Urinary bladder (tissue), 4 donors: Measurements from ENCODE around the gene IGHMBP2. TPM values are rescaled to one million over a fixed set of nuclear protein-coding genes. Genes with fewer than 3 reads are reported as not detected.
A peak's percentile ranks its signal among the peaks of the same experiment; 100 is the strongest.

Source experiments
- DNase-seq: peaks from one replicate; pipeline ENCODE4 v3.0.0-alpha.2; 2015; ENCODE audit errors: extremely low spot score
- H3K27ac ChIP-seq: one replicate; pipeline ENCODE4 v1.5.1; 2013; ENCODE audit warnings: low read depth, mild to moderate bottlenecking, moderate library complexity
- H3K36me3 ChIP-seq: one replicate; pipeline ENCODE4 v1.6.1; 2013; ENCODE audit warnings: mild to moderate bottlenecking, moderate library complexity; ENCODE audit not compliant: insufficient read depth
- H3K4me1 ChIP-seq: one replicate; pipeline ENCODE4 v1.6.1; 2013; ENCODE audit warnings: mild to moderate bottlenecking, moderate library complexity; ENCODE audit not compliant: insufficient read depth
- H3K4me3 ChIP-seq: one replicate; pipeline ENCODE4 v1.5.1; 2013; ENCODE audit warnings: low read depth, low read length
- WGBS: extraction: QIAGEN DNeasy Blood & Tissue Kit; methylation state at CpG from one replicate; pipeline ENCODE4 v1.1.7; 2013; 5-methylcytosine and 5-hydroxymethylcytosine counted together
- polyA plus RNA-seq: library from polyadenylated mRNA; stranded (reverse); fragments of 200-250 nt; gene quantifications from one replicate; pipeline ENCODE4 v1.2.3, GENCODE V29; 2013
- total RNA-seq: library from RNA; depleted of rRNA; stranded (reverse); fragments of >200 nt; gene quantifications from one replicate; pipeline ENCODE4 v1.2.3, GENCODE V29; 2014
- donor health status: healthy with polysubstance abuse.
- donor health status: healthy.

IGHMBP2 gene
- total and polyA plus RNA-seq, 2 donors, result 9.1 to 15.3 TPM

DNA sequence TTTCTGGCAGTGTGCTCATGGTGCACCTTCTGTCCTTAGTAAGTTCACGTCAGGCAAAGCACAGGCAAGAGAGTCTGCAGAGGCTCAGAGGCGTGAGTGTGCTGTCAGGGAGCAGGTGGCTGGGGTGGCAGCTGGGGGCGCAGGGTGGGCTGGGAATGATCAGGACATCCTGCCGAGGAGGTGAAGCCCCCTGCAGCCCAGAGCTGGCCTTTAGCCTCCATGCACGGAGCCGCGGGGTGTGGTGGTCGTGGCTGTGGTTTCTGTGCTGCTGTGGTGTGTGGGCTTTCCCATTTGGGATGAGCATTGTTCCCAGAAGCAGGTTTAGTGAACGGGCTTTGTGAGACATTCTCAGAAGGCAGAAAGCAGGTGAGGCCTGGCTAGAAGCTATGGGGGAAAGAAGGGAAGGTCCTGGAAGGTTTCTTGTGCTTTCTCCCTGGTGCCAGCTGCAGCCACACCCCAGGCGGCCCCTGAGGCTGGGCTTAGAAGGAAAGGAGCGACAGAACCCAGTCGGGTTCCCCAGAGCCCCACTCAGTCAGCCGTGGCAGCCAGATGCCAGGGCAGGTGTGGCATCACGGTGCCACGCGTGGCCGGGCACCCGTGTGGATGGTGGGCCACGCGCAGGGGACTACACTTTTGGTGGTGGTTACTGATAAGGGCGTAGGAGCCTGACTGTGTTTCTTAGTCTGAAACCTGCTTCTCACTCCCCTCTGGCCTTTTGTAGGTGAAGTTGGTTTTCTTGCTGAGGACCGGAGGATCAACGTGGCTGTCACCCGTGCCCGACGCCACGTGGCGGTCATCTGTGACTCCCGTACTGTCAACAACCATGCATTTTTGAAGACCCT lies 32.0 kb downstream of the IGHMBP2 start:
- H3K27ac ChIP-seq, result no peak overlapping the region
- 95% methylated on average over 29 of the region's 29 CpGs for WGBS
- H3K36me3 ChIP-seq, result peaks cover 4% of the 10 kb centered on the region
- no peaks in the 10 kb centered on the region for H3K4me1 ChIP-seq
- no peak for DNase-seq
- no peak overlapping the region for H3K4me3 ChIP-seq

DNA sequence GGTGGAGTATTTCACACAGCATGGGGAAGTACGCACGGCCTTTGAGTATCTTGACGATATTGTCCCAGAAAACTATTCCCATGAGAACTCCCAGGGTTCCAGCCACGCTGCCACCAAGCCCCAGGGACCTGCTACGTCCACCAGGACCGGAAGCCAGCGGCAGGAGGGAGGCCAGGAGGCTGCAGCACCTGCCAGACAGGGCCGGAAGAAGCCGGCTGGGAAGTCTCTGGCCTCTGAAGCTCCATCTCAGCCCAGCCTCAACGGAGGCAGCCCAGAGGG lies 32.6 kb downstream of the IGHMBP2 start:
- WGBS, result 89% methylated on average over 10 of the region's 10 CpGs
- no peak for DNase-seq
- H3K27ac ChIP-seq, result no peak overlapping the region
- peaks cover 4% of the 10 kb centered on the region for H3K36me3 ChIP-seq
- no peak overlapping the region for H3K4me3 ChIP-seq
- no peaks in the 10 kb centered on the region for H3K4me1 ChIP-seq

DNA sequence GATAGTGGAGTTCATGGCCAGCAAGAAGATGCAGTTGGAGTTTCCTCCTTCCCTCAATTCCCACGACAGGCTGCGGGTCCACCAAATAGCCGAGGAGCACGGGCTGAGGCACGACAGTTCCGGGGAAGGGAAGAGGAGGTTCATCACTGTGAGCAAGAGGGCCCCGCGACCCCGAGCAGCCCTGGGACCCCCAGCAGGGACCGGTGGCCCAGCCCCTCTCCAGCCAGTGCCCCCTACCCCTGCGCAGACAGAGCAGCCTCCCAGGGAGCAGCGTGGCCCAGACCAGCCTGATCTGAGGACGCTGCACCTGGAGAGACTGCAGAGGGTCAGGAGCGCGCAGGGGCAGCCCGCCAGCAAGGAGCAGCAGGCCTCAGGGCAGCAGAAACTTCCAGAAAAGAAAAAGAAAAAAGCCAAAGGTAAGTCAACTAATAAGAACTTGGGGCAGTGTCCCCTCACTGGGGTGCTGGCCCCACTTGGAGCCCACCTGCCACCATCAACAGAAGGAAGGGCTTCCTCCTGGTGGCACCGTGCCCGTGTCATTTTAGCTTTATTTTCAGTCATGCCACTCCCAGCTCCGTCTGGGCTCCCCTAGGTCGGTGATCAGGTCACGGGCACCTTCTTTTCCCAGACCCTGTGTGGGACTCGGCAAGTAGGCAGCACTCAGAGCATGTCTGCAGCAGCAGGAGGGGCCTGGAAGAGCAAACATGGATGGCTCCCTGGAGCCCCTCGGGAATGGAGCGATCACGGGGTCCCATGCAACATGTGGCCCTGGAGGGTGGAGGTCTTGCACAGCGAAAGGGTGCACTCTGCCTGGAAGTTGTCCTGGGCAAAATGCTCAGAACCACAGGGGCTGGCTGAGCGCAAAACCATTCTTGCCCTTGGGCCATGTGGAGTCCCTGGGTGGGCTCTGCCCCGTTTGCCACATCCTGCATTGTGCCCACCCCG lies 33.3 kb downstream of the IGHMBP2 start:
- H3K4me3 ChIP-seq, result no peak overlapping the region
- DNase-seq, result no peak
- no peak overlapping the region for H3K27ac ChIP-seq
- 93% methylated on average over 29 of the region's 29 CpGs for WGBS
- no peaks in the 10 kb centered on the region for H3K4me1 ChIP-seq
- peaks cover 4% of the 10 kb centered on the region for H3K36me3 ChIP-seq

DNA sequence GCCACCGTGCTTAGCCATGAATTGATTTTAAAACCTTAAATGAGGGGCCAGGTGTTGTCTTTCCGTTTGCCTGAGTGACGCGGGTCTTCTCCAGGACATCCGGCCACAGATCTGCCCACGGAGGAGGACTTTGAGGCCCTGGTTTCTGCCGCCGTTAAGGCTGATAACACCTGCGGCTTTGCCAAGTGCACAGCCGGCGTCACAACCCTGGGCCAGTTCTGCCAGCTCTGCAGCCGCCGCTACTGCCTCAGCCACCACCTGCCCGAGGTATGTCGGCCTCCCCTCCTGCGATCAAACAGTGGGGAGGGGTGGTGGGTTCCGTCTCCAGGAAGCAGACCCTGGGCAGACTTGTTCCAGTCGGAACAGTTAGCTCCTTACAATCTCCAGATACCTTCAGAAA lies 34.4 kb downstream of the IGHMBP2 start:
- DNase-seq, result no peak

DNA sequence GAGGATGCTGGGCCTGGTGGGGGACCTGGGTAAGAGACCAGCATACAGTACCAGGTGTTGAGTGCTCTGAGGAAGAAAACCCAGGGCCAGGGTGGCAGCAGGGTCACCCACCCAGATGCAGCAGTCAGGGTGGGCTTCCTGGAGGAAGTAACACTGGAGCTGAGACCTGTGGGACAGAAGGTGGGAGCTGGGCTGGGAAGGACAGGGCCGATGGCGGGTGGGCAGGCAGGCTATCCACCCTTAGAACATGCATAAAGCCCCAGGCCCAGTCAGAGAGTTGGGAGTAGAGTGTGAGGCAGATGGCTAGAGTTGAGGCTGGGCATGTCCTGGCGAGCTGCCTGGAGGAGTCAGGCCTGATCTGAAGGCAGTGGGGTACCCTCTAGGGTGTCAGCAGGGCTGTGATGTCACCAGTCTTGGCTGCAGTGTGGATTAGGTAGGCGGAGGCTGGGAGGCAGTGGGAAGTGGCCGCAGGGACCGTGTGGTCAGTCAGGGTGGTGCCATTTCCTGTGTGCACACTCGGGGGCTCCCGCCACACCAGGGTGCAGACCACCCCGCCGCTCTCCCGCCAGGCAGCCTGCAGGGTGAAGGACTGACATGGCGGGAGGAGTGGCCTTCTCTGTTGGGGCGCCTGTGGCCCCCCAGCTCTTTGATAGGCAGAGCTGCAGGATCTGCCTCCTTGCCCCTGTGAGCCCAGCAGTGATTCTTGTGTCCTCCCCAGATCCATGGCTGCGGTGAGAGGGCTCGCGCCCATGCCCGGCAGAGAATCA lies 35.3 kb downstream of the IGHMBP2 start:
- Histone ChIP-seq H3K36me3 (peaks cover 4% of the 10 kb centered on the region), H3K4me1 (no peaks in the 10 kb centered on the region), H3K4me3 (no peak overlapping the region), H3K27ac (no peak overlapping the region)
- WGBS, result 91% methylated on average over 17 of the region's 17 CpGs
- no peak for DNase-seq

More for the DNA sequence above, 34.4 kb downstream of the IGHMBP2 start:
- WGBS, result 88% methylated on average over 18 of the region's 18 CpGs
- Histone ChIP-seq H3K36me3 (peaks cover 4% of the 10 kb centered on the region), H3K4me1 (no peaks in the 10 kb centered on the region), H3K4me3 (no peak overlapping the region), H3K27ac (no peak overlapping the region)

DNA sequence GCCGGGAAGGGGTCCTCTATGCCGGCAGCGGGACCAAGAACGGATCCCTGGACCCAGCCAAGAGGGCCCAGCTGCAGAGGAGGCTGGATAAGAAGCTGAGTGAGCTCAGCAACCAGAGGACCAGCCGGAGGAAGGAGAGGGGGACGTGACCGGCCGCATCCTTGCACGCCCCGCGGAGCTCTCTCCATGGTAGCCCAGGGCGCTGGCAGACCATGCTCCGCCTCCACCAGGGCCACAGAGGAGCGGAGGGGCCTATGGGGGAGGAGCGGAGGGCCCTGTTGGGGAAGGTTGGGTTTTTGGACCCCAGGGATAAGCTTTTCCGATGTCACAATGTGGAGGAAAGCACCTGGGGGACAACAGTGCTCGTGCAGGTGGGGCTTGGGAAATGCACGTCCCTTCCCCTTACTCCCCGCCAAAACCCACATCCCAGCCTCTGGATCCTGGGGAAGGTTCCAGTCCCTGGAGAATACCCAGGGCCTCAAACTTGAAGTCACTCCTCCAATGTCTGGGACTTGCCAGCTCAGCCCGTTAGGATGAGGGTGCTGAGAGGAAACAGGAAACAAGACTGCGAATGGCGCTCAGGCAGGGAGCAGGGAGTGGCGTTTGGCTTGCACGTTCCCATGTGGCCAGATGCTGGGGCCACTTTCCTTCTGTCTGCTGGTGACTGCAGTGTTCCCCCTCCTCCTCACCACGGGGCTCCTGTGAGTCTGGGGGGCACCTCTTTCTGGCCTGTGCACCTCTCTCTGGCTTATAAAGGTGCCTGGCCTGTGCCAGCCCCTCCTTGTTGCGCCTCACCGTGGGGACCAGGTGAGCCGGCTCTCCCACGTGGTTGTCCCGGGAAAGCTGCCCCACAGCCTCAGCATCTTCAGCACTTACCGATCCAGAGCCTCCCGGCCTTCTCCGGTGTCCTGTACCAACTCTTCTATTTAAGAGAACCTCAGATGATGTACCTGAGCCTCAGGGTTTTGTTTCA lies 36.2 kb downstream of the IGHMBP2 start:
- Histone ChIP-seq H3K27ac (no peak overlapping the region), H3K36me3 (peaks cover 4% of the 10 kb centered on the region), H3K4me3 (no peak overlapping the region), H3K4me1 (no peaks in the 10 kb centered on the region)
- 84% methylated on average over 33 of the region's 33 CpGs for WGBS
- DNase-seq, result no peak

DNA sequence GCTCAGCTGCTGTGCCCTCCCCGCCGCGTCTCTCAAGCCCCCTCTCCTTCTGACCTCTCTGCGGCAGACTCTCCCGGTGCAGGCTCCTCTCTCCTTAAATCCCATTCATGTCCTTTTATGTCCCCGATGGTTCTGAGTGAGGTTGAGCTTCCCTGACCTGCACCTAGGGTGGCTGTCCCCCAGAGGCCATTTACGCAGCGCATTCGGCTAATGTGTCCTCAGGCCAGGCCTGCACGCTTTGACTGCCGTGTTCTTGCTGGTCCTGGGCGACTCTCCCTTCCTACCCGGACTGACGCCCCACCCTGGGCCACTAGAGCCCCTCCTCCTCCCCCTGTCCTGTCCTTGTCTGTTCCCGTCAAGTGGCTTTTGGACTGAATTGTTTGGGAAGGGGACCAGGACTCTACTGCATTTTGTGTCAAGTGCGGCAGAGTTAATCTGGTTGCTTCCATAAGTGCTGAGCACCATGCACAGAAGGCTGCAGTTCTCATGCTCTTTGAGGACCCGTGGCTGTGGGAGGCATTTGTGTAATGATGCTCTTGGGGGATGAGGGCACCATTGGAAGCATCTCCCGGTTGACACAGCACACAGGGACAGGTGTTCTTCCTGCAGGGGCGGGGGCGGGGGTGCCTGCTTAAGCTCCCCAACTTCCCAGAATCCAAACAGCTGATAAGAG lies 37.1 kb downstream of the IGHMBP2 start:
- DNase-seq, result no peak
- Histone ChIP-seq H3K27ac (no peak overlapping the region), H3K36me3 (peaks cover 4% of the 10 kb centered on the region), H3K4me3 (no peak overlapping the region), H3K4me1 (no peaks in the 10 kb centered on the region)
- 89% methylated on average over 20 of the region's 20 CpGs for WGBS

DNA sequence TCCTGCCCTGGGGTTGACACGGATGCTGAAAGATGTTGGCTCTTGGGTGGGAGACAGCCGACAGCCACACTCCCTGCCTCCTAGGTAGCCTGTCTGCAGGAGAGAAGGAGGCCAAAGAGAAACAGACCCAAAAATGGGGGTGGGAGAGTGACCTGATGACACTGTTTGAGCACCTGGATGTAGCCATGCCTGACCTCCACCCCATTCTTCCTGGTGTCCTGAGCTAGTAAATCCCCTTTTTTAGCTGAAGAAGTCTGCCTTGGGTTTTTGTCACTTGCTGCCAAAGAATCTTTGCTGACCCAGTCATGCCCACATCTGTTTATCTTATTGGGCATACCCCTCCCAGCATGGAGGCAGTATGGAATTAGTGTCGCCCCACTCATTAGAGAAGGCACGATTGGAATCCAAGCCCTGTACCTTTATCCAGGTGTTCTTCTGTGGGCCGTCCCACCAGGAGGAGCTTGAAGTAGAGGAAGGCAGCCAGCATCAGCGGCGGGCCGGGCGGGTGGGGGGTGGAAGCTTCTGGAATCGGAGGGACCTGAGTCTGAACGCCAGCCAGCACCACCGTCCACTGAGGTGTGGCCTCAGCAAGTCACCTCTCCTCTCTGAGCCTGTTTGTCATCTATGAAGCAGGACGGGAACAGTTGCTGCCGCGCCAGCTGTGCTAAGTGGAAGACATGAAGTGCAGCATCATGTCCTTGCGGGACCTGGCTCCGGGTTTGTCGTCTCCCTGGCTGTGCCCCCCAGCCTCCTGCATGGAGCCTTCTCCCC lies 37.8 kb downstream of the IGHMBP2 start:
- Histone ChIP-seq H3K4me3 (no peak overlapping the region), H3K27ac (no peak overlapping the region), H3K36me3 (peaks cover 4% of the 10 kb centered on the region), H3K4me1 (no peaks in the 10 kb centered on the region)
- WGBS, result 80% methylated on average over 18 of the region's 18 CpGs
- DNase-seq, result no peak

DNA sequence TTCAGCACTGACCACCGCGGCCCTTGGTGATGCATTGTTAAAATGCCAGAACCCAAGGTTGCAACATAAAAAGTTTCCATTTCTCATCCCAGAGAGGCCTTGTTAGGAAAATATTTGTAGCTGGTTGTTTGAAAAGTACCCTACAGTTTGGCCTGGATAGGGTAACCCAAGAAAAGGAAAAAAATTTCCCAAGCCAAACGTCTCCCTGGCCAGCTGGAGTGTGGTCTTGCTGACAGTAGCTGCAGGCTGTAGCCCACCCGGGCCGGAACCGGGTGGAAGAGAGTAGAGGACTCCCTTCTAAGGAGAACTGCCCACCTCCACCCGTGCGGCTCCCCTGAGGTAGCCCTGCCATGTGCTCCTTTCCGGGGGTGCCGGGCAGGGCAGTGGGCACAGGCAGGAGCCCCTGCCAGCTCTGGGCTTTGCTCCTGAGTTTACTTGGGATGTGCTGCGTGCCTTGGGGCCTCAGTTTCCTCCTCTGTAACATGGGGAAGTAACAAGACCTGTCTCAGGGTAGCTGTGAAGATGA lies 38.5 kb downstream of the IGHMBP2 start:
- DNase-seq, result no peak
- Histone ChIP-seq H3K36me3 (peaks cover 4% of the 10 kb centered on the region), H3K27ac (no peak overlapping the region), H3K4me1 (no peaks in the 10 kb centered on the region), H3K4me3 (no peak overlapping the region)
- 56% methylated on average over 11 of the region's 11 CpGs for WGBS

DNA sequence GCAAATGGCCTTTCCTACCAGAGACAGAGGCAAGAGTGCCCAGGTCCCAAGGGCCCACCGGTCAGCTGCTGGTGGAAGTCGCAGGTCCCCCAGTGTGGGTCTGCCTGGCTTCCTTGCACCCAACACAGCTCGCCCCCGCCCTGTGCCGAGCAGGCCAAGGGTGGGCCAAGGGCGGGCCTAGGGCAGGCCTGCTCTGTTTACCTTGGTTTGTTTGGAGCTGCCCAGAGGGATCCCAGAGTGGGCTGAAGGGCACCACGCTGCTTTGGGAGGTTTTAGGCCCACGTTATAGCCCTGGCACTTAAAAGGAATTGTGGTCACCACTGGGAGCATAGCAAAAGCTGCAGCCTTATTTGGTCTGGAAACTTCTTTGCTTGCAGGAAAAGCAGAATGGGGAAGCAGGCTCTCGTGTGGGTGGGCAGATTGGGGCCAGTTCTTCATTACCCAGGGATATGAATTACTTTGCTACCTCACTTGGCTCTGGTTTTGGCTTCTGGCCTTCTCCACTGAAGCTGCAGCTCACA lies 39.1 kb downstream of the IGHMBP2 start:
- Histone ChIP-seq H3K36me3 (peaks cover 4% of the 10 kb centered on the region), H3K4me1 (no peaks in the 10 kb centered on the region), H3K4me3 (no peak overlapping the region), H3K27ac (no peak overlapping the region)
- WGBS, result 38% methylated on average over 9 of the region's 9 CpGs
- DNase-seq, result no peak

DNA sequence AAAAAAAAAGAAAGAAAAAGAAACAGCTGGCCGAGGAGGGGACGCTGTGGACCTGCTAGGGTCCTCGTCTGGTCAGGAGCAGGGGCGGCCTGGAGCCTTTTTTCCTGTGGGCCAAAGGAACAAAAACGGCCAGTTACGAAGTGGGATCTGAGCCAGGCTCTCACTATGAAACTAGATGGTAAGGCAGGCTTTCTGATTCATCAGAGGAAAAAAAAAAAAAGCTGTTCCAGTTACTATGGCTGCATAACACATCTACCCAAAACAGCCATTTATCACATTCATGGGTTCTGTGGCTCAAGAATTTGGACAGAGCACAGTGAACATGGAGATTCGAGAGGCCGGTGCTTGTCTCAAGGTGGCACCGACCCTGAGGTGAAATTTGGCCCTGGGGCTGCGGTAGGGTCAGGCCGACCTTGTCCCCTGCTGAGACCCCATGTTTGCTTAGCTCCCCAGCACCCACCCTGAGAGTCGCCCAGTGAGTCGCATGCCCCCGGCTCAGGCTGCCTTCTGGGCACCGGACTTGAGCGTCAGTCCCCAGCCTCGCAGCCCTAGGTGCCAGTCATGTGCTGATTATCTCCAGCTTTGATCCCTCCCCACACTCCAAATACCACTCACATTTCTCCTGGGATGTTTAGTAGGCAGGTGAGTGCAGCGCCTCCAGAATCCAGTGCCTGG lies 42.9 kb downstream of the IGHMBP2 start:
- peak; percentile 48 for DNase-seq
- Histone ChIP-seq H3K36me3 (no peaks in the 10 kb centered on the region), H3K4me3 (no peak overlapping the region), H3K4me1 (no peaks in the 10 kb centered on the region), H3K27ac (no peak overlapping the region)
- WGBS, result 32% methylated on average over 18 of the region's 18 CpGs
